WTC11 (cell line): ENCODE data around the gene RHOT2. TPM values are rescaled to one million over a fixed set of nuclear protein-coding genes. Genes with fewer than 3 reads are reported as not detected.

ENCODE experiments used
- ATAC-seq: fragments of 200-7000 bp; cut with Tn5 transposase; 2 replicates; pipeline ENCODE4 v1.10.0; 2021; ENCODE audit warnings: mild to moderate bottlenecking, moderate library complexity
- Bru-seq: library from RNA; stranded (reverse); fragments of 400-500 nt; gene quantifications from one replicate; lab custom pipeline; 2021; lab: Mats Ljungman, UMichigan
- CTCF ChIA-PET: fragments of 300-600 bp; sonication (Branson Sonifier 250); formaldehyde crosslinking; loops from one replicate; lab custom pipeline; 2021; ENCODE audit warnings: antibody characterized with exemption; lab: Charles Lee
- POLR2A ChIA-PET: fragments of 350-600 bp; sonication (Branson Sonifier 250); formaldehyde crosslinking; loops from one replicate; lab custom pipeline; 2021; ENCODE audit warnings: antibody characterized with exemption; lab: Charles Lee
- DNase-seq: peaks from one replicate; pipeline ENCODE4 v3.0.0; 2021; ENCODE audit warnings: low spot score
- H3K27ac Mint-ChIP-seq: 2 replicates; pipeline ENCODE4 v1.8.0; 2021; ENCODE audit warnings: mixed read lengths
- H3K27me3 Mint-ChIP-seq: 2 replicates; pipeline ENCODE4 v1.8.0; 2021; ENCODE audit warnings: low read depth, mild to moderate bottlenecking, moderate library complexity, mixed read lengths
- H3K36me3 Mint-ChIP-seq: 2 replicates; pipeline ENCODE4 v1.8.0; 2021; ENCODE audit warnings: mixed read lengths
- H3K4me1 Mint-ChIP-seq: 2 replicates; pipeline ENCODE4 v1.8.0; 2022; ENCODE audit warnings: mixed read lengths
- H3K4me3 Mint-ChIP-seq: 2 replicates; pipeline ENCODE4 v1.8.0; 2021; ENCODE audit warnings: mild to moderate bottlenecking, moderate library complexity, mixed read lengths
- H3K9me3 Mint-ChIP-seq: 2 replicates; pipeline ENCODE4 v1.8.0; 2021; ENCODE audit warnings: mixed read lengths
- ESRRA ChIP-seq: sonication (generic); formaldehyde crosslinking; IDR thresholded peaks from 2 replicates; pipeline ENCODE4 v1.8.1; 2022; ENCODE audit warnings: mild to moderate bottlenecking, missing genetic modification reagents, borderline replicate concordance
- FOXK1 ChIP-seq: sonication (generic); formaldehyde crosslinking; IDR thresholded peaks from 2 replicates; pipeline ENCODE4 v1.8.0; 2022; ENCODE audit warnings: mild to moderate bottlenecking, moderate library complexity, missing genetic modification reagents
- FOXP1 ChIP-seq: sonication (generic); formaldehyde crosslinking; IDR thresholded peaks from 2 replicates; pipeline ENCODE4 v1.8.0; 2022; ENCODE audit warnings: missing genetic modification reagents, mild to moderate bottlenecking, moderate library complexity, borderline replicate concordance
- GABPB1 ChIP-seq: sonication (generic); formaldehyde crosslinking; IDR thresholded peaks from 2 replicates; pipeline ENCODE4 v1.8.1; 2023; ENCODE audit warnings: mild to moderate bottlenecking, missing genetic modification reagents
- HMGA2 ChIP-seq: fragments of 250-450 bp; sonication (Bioruptor Pico); IDR thresholded peaks from 2 replicates; pipeline ENCODE4 v1.4.0; 2021; ENCODE audit warnings: mild to moderate bottlenecking, moderate library complexity
- MXD4 ChIP-seq: fragments of 250-450 bp; sonication (Bioruptor Pico); IDR thresholded peaks from 2 replicates; pipeline ENCODE4 v1.8.0; 2021; ENCODE audit warnings: mild to moderate bottlenecking, moderate library complexity, borderline replicate concordance
- NFE2L1 ChIP-seq: sonication (generic); formaldehyde crosslinking; IDR thresholded peaks from 2 replicates; pipeline ENCODE4 v1.8.1; 2023; ENCODE audit warnings: missing genetic modification reagents
- SP1 ChIP-seq: sonication (generic); formaldehyde crosslinking; conservative IDR thresholded peaks from 2 replicates; pipeline ENCODE4 v1.8.1; 2022; ENCODE audit warnings: missing genetic modification reagents
- TP53 ChIP-seq: sonication (generic); formaldehyde crosslinking; IDR thresholded peaks from 2 replicates; pipeline ENCODE4 v1.8.1; 2023; ENCODE audit warnings: mild to moderate bottlenecking, missing genetic modification reagents
- ZNF219 ChIP-seq: sonication (generic); formaldehyde crosslinking; IDR thresholded peaks from 2 replicates; pipeline ENCODE4 v1.8.0; 2023; ENCODE audit warnings: missing genetic modification reagents, mild to moderate bottlenecking, borderline replicate concordance
- ZNF396 ChIP-seq: fragments of 250-450 bp; sonication (Bioruptor Pico); IDR thresholded peaks from 2 replicates; pipeline ENCODE4 v1.8.0; 2021; ENCODE audit warnings: mild to moderate bottlenecking, moderate library complexity, borderline replicate concordance
- ZNF671 ChIP-seq: fragments of 250-450 bp; sonication (Bioruptor Pico); IDR thresholded peaks from 2 replicates; pipeline ENCODE4 v1.8.0; 2021; ENCODE audit warnings: mild to moderate bottlenecking
- long read RNA-seq, 3 experiments: library from RNA in 1 of 3; library from capped mRNA in 1 of 3; library from polyadenylated mRNA in 1 of 3; unstranded in 2 of 3; stranded (forward) in 1 of 3; transcript quantifications; one replicate each; pipeline ENCODE4 v2.0.0, GENCODE V29; 2021
- total RNA-seq: library from RNA; stranded (reverse); gene quantifications from 3 replicates; pipeline ENCODE4 v1.2.3, GENCODE V29; 2021
- TF ChIP-seq, protein P1 (sequence below): fragments of 250-450 bp; sonication (Bioruptor Pico); IDR thresholded peaks from 2 replicates; pipeline ENCODE4 v1.9.0; 2021; ENCODE audit warnings: mild to moderate bottlenecking
- TF ChIP-seq, protein P2 (sequence below): sonication (generic); formaldehyde crosslinking; IDR thresholded peaks from 2 replicates; pipeline ENCODE4 v1.8.1; 2023; ENCODE audit warnings: mild to moderate bottlenecking, moderate library complexity, missing genetic modification reagents
- TF ChIP-seq, protein P3 (sequence below): sonication (generic); formaldehyde crosslinking; IDR thresholded peaks from 2 replicates; pipeline ENCODE4 v1.8.1; 2023; ENCODE audit warnings: mild to moderate bottlenecking, missing genetic modification reagents, moderate library complexity
- TF ChIP-seq, protein P4 (sequence below): sonication (generic); formaldehyde crosslinking; IDR thresholded peaks from 2 replicates; pipeline ENCODE4 v1.8.0; 2023; ENCODE audit warnings: missing genetic modification reagents
- TF ChIP-seq, protein P5 (sequence below): sonication (generic); formaldehyde crosslinking; IDR thresholded peaks from 2 replicates; pipeline ENCODE4 v1.8.1; 2023; ENCODE audit warnings: mild to moderate bottlenecking, missing genetic modification reagents, moderate library complexity
- TF ChIP-seq, protein P6 (sequence below): sonication (generic); formaldehyde crosslinking; IDR thresholded peaks from 2 replicates; pipeline ENCODE4 v1.8.0; 2022; ENCODE audit warnings: mild to moderate bottlenecking, missing genetic modification reagents
- TF ChIP-seq, protein P7 (sequence below): sonication (generic); formaldehyde crosslinking; IDR thresholded peaks from 2 replicates; pipeline ENCODE4 v1.8.1; 2022; ENCODE audit warnings: mild to moderate bottlenecking, missing genetic modification reagents, moderate library complexity, borderline replicate concordance
- TF ChIP-seq, protein P8 (sequence below): sonication (generic); formaldehyde crosslinking; IDR thresholded peaks from 2 replicates; pipeline ENCODE4 v1.8.0; 2023; ENCODE audit warnings: missing genetic modification reagents, mild to moderate bottlenecking, borderline replicate concordance

The RHOT2 gene
- 245 to 285 TPM (median 250 TPM) in 3 replicates for total RNA-seq
- percentile 67 among the genes with signal in this experiment for Bru-seq, nascent RNA
- long read RNA-seq, experiment 1, transcript RHOT2-201 (19 exons, 2,539 nt): major isoform, 261 of 898 reads
- long read RNA-seq, experiment 1, partial matches to known transcripts: 76 of 898 reads
- long read RNA-seq, experiment 1, other reads (novel, unspliced or antisense): 559 of 898 reads
- long read RNA-seq, experiment 2, transcript RHOT2-201 (19 exons, 2,539 nt): major isoform, 34 of 126 reads
- long read RNA-seq, experiment 2, transcript RHOT2-208 (2 exons, 397 nt): minor isoform, 7 of 126 reads
- long read RNA-seq, experiment 2, partial matches to known transcripts: 26 of 126 reads
- long read RNA-seq, experiment 2, other reads (novel, unspliced or antisense): 56 of 126 reads
- long read RNA-seq, experiment 3, transcript RHOT2-201 (19 exons, 2,539 nt): major isoform, 60 of 138 reads
- long read RNA-seq, experiment 3, partial matches to known transcripts: 11 of 138 reads
- long read RNA-seq, experiment 3, other reads (novel, unspliced or antisense): 67 of 138 reads

DNA sequence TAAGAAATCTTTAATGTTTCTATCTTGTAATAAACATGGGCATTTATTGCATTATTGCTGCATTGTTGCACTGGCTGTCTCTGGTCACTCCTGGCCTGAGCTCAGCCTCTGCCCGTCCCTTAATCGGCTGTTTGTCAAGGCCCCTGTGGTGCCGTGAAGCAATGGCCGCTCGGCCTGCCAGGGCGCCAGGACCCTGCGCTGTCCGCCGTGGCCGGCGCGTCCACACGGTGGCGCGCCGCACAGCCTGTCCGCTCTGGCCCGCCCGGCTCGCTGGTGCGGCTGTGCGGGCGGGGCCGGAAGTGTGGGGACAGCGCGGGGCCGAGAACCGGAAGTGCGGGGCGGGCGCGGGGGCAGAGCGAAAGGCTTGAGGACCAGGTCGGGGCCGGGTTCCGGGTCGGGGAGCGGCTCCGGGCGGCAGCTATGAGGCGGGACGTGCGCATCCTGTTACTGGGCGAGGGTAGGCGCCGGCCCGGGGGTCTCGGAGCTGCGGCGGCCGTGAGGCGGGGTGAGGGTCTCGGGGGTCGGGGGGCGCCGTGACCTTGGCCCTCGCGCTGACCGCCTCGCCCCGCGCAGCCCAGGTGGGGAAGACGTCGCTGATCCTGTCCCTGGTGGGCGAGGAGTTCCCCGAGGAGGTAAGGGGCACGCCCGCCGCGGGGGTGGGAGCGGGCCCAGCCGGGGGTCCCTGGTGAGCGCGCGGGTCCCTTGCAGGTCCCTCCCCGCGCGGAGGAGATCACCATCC, at the start of gene RHOT2:
TSS of gene RHOT2 (plus strand) at position 353 of the 739 bp plus-strand sequence. CDS start at position 421, 68 bp downstream.
- peaks cover 10% of the 10 kb centered on the region for H3K36me3 Mint-ChIP-seq
- H3K4me3 Mint-ChIP-seq: peak within 1 kb of the TSS; percentile 65
- POLR2A ChIA-PET: interaction anchor here (1.0 to 1.8 kb wide), 2 partner anchors 30 to 52 kb away, joined by 3 to 6 read pairs; no protein-coding TSS in a partner anchor
- peak within 1 kb of the TSS; percentile 86 for H3K27ac Mint-ChIP-seq
- no peaks in the 10 kb centered on the region for H3K27me3 Mint-ChIP-seq
- H3K9me3 Mint-ChIP-seq: no peaks in the 10 kb centered on the region
- CTCF ChIA-PET: interaction anchor here (0.6 to 3.0 kb wide), 23 partner anchors 8 to 297 kb away, joined by 3 to 21 read pairs (median 4); partner anchors contain the start of genes ANTKMT, CIAO3, JMJD8 and RAB40C
- peak; percentile 95 for ATAC-seq
- H3K4me1 Mint-ChIP-seq: no peaks in the 10 kb centered on the region
- DNase-seq: peak; percentile 93
- TF ChIP-seq GABPB1: peak; percentile 79
- TF ChIP-seq, protein P1, sequence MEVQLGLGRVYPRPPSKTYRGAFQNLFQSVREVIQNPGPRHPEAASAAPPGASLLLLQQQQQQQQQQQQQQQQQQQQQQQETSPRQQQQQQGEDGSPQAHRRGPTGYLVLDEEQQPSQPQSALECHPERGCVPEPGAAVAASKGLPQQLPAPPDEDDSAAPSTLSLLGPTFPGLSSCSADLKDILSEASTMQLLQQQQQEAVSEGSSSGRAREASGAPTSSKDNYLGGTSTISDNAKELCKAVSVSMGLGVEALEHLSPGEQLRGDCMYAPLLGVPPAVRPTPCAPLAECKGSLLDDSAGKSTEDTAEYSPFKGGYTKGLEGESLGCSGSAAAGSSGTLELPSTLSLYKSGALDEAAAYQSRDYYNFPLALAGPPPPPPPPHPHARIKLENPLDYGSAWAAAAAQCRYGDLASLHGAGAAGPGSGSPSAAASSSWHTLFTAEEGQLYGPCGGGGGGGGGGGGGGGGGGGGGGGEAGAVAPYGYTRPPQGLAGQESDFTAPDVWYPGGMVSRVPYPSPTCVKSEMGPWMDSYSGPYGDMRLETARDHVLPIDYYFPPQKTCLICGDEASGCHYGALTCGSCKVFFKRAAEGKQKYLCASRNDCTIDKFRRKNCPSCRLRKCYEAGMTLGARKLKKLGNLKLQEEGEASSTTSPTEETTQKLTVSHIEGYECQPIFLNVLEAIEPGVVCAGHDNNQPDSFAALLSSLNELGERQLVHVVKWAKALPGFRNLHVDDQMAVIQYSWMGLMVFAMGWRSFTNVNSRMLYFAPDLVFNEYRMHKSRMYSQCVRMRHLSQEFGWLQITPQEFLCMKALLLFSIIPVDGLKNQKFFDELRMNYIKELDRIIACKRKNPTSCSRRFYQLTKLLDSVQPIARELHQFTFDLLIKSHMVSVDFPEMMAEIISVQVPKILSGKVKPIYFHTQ (CRISPR knock-in tag): no peak
- TF ChIP-seq, protein P2, sequence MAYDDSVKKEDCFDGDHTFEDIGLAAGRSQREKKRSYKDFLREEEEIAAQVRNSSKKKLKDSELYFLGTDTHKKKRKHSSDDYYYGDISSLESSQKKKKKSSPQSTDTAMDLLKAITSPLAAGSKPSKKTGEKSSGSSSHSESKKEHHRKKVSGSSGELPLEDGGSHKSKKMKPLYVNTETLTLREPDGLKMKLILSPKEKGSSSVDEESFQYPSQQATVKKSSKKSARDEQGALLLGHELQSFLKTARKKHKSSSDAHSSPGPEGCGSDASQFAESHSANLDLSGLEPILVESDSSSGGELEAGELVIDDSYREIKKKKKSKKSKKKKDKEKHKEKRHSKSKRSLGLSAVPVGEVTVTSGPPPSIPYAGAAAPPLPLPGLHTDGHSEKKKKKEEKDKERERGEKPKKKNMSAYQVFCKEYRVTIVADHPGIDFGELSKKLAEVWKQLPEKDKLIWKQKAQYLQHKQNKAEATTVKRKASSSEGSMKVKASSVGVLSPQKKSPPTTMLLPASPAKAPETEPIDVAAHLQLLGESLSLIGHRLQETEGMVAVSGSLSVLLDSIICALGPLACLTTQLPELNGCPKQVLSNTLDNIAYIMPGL (CRISPR knock-in tag): peak; percentile 100
- TF ChIP-seq MXD4: no peak
- TF ChIP-seq, protein P3, sequence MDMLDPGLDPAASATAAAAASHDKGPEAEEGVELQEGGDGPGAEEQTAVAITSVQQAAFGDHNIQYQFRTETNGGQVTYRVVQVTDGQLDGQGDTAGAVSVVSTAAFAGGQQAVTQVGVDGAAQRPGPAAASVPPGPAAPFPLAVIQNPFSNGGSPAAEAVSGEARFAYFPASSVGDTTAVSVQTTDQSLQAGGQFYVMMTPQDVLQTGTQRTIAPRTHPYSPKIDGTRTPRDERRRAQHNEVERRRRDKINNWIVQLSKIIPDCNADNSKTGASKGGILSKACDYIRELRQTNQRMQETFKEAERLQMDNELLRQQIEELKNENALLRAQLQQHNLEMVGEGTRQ (CRISPR knock-in tag): peak; percentile 55
- peak; percentile 97 for TF ChIP-seq SP1 (CRISPR knock-in tag)
- TF ChIP-seq, protein P4, sequence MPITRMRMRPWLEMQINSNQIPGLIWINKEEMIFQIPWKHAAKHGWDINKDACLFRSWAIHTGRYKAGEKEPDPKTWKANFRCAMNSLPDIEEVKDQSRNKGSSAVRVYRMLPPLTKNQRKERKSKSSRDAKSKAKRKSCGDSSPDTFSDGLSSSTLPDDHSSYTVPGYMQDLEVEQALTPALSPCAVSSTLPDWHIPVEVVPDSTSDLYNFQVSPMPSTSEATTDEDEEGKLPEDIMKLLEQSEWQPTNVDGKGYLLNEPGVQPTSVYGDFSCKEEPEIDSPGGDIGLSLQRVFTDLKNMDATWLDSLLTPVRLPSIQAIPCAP (CRISPR knock-in tag): 0 out of 2 replicates have a peak, but pooled peaks have one; percentile 56
- TF ChIP-seq, protein P5, sequence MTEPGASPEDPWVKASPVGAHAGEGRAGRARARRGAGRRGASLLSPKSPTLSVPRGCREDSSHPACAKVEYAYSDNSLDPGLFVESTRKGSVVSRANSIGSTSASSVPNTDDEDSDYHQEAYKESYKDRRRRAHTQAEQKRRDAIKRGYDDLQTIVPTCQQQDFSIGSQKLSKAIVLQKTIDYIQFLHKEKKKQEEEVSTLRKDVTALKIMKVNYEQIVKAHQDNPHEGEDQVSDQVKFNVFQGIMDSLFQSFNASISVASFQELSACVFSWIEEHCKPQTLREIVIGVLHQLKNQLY (CRISPR knock-in tag): 0 out of 2 replicates have a peak, but pooled peaks have one; percentile 67
- no peak for TF ChIP-seq HMGA2
- TF ChIP-seq ZNF396 (CRISPR knock-in tag): no peak
- TF ChIP-seq, protein P6, sequence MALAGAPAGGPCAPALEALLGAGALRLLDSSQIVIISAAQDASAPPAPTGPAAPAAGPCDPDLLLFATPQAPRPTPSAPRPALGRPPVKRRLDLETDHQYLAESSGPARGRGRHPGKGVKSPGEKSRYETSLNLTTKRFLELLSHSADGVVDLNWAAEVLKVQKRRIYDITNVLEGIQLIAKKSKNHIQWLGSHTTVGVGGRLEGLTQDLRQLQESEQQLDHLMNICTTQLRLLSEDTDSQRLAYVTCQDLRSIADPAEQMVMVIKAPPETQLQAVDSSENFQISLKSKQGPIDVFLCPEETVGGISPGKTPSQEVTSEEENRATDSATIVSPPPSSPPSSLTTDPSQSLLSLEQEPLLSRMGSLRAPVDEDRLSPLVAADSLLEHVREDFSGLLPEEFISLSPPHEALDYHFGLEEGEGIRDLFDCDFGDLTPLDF (CRISPR knock-in tag): no peak
- peak; percentile 94 for TF ChIP-seq ESRRA (CRISPR knock-in tag)
- TF ChIP-seq FOXK1: no peak; the same call in 1 of the 2 replicates
- TF ChIP-seq, protein P7, sequence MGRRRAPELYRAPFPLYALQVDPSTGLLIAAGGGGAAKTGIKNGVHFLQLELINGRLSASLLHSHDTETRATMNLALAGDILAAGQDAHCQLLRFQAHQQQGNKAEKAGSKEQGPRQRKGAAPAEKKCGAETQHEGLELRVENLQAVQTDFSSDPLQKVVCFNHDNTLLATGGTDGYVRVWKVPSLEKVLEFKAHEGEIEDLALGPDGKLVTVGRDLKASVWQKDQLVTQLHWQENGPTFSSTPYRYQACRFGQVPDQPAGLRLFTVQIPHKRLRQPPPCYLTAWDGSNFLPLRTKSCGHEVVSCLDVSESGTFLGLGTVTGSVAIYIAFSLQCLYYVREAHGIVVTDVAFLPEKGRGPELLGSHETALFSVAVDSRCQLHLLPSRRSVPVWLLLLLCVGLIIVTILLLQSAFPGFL (CRISPR knock-in tag): no peak
- TF ChIP-seq NFE2L1 (CRISPR knock-in tag): no peak
- no peak for TF ChIP-seq ZNF671 (CRISPR knock-in tag)
- TF ChIP-seq, protein P8, sequence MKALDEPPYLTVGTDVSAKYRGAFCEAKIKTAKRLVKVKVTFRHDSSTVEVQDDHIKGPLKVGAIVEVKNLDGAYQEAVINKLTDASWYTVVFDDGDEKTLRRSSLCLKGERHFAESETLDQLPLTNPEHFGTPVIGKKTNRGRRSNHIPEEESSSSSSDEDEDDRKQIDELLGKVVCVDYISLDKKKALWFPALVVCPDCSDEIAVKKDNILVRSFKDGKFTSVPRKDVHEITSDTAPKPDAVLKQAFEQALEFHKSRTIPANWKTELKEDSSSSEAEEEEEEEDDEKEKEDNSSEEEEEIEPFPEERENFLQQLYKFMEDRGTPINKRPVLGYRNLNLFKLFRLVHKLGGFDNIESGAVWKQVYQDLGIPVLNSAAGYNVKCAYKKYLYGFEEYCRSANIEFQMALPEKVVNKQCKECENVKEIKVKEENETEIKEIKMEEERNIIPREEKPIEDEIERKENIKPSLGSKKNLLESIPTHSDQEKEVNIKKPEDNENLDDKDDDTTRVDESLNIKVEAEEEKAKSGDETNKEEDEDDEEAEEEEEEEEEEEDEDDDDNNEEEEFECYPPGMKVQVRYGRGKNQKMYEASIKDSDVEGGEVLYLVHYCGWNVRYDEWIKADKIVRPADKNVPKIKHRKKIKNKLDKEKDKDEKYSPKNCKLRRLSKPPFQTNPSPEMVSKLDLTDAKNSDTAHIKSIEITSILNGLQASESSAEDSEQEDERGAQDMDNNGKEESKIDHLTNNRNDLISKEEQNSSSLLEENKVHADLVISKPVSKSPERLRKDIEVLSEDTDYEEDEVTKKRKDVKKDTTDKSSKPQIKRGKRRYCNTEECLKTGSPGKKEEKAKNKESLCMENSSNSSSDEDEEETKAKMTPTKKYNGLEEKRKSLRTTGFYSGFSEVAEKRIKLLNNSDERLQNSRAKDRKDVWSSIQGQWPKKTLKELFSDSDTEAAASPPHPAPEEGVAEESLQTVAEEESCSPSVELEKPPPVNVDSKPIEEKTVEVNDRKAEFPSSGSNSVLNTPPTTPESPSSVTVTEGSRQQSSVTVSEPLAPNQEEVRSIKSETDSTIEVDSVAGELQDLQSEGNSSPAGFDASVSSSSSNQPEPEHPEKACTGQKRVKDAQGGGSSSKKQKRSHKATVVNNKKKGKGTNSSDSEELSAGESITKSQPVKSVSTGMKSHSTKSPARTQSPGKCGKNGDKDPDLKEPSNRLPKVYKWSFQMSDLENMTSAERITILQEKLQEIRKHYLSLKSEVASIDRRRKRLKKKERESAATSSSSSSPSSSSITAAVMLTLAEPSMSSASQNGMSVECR (CRISPR knock-in tag): peak; percentile 93
- TF ChIP-seq TP53 (CRISPR knock-in tag): peak; percentile 50; the same call in 1 of the 2 replicates
- no peak; the same call in 1 of the 2 replicates for TF ChIP-seq ZNF219 (CRISPR knock-in tag)
- no peak; the same call in 1 of the 2 replicates for TF ChIP-seq FOXP1 (CRISPR knock-in tag)
